T-helper 1 cell treated with Interleukin-12 subunit alpha and Interleukin-12 subunit beta and Interleukin-4 antibody, amounts not matched to agents 30 ng/mL and 1 ng/mL, for 36 hours (primary cell): Measurements from ENCODE around the gene MYBPHL. TPM values are rescaled to one million over a fixed set of nuclear protein-coding genes. Genes with fewer than 3 reads are reported as not detected.

Source experiments
- intact Hi-C: fragments of 100-400 bp; cut with micrococcal nuclease; formaldehyde crosslinking; loops from one replicate; pipeline ENCODE4 v1.15.1; 2024
- total RNA-seq: library from RNA; stranded (reverse); gene quantifications from 2 replicates; pipeline ENCODE4 v1.2.3, GENCODE V29; 2022

MYBPHL gene
- total RNA-seq, 1 donor from 2014 or later: not detected

DNA sequence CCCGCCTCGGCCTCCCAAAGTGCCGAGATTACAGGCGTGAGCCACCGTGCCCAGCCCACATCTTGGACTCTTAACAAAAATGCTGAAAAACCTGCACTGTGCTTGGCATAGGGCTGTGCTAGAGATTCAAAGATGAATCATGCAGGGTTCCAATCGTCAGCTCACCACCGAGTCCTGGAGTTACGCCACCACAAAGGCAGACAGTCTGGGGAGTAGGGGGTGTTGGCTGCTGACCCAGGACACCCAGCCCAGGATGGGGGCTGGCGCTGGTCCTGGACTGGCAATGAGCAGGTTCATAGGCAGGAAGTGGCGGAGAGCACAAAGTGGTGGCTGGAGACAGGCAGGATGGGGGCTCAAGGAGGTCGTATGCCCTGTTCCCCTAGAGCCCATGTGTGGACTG lies 39.8 kb downstream of the MYBPHL start:
- intact Hi-C loops: no loop called here

DNA sequence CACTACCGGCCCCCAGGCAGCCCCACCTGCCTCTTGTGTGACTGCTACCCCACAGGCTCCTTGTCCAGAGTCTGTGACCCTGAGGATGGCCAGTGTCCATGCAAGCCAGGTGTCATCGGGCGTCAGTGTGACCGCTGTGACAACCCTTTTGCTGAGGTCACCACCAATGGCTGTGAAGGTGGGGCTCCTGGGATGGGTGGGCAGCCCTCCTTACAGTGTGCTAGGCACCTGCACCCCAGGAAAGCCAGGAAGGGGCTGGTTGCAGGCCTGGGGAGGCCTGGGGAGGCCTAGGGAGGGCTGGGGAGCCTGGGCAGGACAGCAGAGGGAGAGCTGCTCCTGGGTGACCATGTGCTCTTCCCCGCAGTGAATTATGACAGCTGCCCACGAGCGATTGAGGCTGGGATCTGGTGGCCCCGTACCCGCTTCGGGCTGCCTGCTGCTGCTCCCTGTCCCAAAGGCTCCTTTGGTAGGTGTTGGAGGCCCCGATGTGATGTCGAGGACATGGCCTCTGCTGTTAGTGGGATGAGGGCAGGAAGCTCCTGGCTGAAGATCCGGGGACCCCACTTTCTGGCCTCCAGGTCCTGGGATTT lies 41.0 kb downstream of the MYBPHL start:
- intact Hi-C loops: no loop called here

DNA sequence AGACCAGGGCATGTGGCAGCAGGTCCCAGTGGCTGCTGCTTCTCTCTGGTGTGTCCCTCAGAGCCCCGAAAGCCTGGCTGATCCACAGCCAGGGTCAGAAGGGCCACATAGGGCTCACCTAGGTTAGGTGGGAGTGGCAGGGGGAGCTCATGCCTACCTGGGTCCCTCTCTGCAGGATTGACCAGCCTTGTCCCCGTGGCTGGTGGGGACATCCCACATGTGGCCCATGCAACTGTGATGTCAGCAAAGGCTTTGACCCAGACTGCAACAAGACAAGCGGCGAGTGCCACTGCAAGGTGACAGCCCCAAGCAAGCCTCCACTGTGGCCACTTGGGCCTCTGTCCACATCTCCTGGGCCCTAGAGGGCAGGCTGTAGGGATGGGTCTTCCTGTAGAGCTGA lies 41.8 kb downstream of the MYBPHL start:
- intact Hi-C loops: no loop called here

DNA sequence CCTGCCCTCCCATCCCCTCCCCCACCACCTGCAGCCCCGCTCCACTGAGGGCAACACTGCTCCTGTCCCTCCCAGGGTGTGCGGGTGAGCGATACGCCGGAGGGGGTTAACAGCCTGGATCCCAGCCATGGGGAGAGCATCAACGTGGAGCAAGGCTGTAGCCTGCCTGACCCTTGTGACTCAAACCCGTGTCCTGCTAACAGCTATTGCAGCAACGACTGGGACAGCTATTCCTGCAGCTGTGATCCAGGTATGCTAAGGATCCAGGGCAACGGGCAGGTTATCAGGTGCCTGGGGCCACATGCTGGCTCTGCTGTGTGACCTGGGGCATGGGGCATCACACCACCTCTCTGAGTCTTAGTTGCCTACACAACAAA lies 42.4 kb downstream of the MYBPHL start:
- intact Hi-C loops: loop anchor here (5.0 kb wide), 1 partner anchor 228 kb away; the partner anchor contains the start of gene CYB561D1

DNA sequence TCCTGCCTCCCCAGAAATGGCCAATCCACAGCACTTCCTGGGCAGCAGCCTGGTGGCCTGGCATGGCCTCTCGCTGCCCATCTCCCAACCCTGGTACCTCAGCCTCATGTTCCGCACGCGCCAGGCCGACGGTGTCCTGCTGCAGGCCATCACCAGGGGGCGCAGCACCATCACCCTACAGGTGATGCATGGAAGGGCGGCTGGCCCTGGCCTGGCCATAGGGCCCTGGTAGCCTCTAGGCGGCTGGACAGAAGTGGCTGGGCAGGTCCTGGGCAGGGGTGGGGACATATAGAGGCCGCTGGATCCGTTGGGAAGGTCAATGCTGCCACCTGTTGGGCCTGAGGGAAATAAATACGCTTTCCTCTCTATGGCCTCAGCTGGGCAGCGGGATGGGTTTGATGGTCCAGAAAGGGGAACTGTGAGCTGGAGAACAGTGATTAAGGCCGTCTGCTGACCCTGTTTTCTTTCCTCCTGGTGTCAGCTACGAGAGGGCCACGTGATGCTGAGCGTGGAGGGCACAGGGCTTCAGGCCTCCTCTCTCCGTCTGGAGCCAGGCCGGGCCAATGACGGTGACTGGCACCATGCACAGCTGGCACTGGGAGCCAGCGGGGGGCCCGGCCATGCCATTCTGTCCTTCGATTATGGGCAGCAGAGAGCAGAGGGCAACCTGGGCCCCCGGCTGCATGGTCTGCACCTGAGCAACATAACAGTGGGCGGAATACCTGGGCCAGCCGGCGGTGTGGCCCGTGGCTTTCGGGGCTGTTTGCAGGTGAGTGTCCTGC lies 43.0 kb downstream of the MYBPHL start:
- intact Hi-C loops: loop anchor here (1.0 to 5.0 kb wide), 5 partner anchors 19 to 269 kb away; partner anchors contain the start of genes CYB561D1 and PSRC1

DNA sequence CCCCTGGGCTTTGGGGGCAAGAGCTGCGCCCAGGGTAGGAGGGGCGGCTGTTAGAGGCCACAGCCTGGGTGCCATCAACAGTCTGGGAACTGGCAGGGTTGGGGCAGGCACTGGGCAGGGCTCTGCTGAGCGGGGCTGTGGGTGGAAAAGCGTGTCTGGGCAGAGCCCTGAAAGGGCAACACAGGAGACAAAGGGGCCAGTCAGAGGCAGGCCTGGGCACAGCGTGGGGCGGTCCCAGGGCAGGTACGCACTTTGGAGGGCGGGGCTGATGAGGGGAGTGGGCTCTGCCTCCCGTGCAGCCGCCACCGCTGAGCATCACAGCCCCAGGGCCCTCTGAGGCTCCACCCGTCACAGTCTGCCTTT lies 43.6 kb downstream of the MYBPHL start:
- intact Hi-C loops: loop anchor here (1.0 to 5.0 kb wide), 5 partner anchors 20 to 269 kb away; partner anchors contain the start of genes CYB561D1 and PSRC1

DNA sequence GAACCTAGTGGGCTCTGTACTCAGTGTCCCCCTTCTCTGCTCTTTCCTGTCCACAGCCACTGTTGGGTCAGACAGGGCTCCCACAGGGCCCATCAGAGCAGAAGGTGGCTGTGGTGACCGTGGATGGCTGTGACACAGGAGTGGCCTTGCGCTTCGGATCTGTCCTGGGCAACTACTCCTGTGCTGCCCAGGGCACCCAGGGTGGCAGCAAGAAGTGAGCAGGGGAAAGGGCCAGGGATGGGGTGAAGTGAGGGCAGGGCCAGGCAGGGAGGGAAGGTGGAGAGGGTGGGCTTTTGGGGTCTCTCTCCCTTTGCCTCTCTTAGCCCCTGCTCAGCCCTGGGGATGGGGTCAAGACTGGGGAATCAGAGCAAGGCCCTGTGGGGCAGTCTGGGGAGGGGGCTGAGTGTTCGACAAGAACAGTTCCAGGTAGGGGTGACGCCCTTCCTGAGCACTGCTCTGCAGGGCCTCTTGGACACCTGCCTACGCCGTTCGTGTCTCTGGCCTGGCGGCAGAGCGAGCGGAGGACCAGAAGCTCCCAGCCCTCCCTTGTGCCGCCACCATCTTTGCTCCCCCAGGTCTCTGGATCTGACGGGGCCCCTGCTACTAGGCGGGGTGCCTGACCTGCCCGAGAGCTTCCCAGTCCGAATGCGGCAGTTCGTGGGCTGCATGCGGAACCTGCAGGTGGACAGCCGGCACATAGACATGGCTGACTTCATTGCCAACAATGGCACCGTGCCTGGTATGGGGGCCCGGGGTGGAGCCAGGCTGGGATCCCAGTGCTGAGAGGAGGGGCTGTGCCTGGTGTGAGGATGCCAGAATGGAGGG lies 44.4 kb downstream of the MYBPHL start:
- intact Hi-C loops: loop anchor here (1.0 to 5.0 kb wide), 5 partner anchors 20 to 270 kb away; partner anchors contain the start of genes CYB561D1 and PSRC1

DNA sequence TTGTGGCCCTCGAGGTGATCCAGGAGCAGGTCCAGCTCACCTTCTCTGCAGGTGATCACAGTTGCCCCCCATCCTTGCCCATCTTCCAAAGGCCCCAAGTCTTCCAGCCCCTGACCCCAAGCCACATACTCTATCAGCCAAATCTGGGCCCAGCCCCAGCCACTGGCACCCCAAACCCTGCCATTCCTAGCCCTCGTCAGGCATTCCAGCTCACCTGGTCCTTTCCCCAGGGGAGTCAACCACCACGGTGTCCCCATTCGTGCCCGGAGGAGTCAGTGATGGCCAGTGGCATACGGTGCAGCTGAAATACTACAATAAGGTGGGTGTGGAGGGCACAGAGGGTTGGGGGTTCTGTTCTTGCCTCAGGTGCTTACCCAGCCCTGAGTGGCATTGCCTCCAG lies 45.2 kb downstream of the MYBPHL start:
- intact Hi-C loops: loop anchor here (5.0 kb wide), 1 partner anchor 231 kb away; the partner anchor contains the start of gene CYB561D1

DNA sequence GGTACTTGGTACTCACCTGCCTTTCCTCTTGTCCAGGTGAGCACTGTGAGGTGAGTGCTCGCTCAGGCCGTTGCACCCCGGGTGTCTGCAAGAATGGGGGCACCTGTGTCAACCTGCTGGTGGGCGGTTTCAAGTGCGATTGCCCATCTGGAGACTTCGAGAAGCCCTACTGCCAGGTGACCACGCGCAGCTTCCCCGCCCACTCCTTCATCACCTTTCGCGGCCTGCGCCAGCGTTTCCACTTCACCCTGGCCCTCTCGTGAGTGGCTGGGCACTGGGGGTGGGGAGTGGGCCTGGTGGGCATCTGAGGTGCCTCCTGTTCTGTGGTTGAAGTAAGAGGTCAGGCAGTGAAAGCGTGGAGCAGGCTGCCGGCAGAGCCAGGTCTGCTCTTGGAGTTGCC lies 45.8 kb downstream of the MYBPHL start:
- intact Hi-C loops: loop anchor here (5.0 kb wide), 1 partner anchor 231 kb away; the partner anchor contains the start of gene CYB561D1

DNA sequence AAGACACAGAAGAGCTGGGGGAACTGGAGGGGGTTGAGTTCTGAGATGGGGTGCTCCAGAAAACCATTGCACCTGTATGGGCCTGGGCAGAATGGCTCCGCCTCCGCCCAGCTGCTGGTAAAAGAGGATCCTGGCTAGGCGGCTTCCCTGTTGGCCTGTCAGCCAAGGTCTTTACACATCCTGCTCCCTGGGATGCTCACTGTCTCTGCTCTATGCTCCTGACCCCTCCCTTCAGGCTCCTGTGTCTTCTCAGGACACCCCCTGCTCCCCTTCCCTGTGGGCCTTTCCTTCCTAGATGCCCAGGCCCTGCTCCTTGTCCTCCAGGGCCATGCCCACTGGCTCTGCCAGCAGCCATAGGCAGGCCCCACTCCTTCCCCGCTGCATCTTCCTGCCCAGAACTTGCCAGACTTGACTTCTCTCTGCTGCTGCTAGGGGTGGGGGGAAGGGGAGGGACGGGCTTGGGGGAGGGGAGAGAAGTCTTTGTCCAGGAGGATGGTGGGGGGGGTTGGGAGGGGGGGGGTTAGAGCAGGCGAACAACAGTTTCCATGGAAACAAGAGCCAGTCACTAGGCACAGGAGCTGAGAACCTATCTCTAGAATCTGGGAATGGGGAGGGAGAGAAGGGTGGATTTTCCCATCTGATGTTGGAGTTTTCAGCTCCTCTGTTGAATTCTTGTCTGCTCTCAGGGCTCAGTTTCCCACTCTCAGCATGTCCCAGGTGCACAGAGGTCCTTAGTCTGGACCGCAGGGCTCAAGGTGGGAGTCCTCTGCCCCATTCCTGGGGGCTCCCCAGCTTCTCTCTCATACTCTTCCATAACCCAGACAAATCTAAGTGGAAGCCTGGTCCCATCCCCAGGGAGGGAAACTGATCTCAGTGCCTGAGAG lies 46.9 kb downstream of the MYBPHL start:
- intact Hi-C loops: loop anchor here (5.0 kb wide), 1 partner anchor 232 kb away; the partner anchor contains the start of gene CYB561D1

DNA sequence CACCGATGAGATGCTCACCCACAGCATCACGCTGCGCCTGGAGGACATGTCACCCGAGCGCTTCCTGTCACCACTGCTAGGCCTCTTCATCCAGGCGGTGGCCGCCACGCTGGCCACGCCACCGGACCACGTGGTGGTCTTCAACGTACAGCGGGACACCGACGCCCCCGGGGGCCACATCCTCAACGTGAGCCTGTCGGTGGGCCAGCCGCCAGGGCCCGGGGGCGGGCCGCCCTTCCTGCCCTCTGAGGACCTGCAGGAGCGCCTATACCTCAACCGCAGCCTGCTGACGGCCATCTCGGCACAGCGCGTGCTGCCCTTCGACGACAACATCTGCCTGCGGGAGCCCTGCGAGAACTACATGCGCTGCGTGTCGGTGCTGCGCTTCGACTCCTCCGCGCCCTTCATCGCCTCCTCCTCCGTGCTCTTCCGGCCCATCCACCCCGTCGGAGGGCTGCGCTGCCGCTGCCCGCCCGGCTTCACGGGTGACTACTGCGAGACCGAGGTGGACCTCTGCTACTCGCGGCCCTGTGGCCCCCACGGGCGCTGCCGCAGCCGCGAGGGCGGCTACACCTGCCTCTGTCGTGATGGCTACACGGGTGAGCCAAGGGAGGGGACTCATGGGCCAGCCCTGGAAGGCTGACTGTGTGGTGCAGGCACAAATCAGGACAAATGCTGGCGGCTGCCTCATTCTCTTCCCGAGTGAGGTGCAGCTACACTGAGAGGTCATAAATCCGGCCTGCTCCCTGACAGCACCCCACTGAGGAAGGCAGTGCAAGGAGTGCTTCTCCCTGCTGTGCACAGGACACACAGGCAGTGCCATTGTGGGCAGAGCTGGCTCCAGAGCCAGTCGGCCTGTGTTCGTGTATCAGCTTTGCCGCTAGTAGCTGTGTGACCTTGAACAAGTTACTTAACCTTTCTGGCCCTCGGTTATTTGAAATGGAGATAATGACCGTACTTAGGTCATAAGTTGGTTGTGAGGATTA lies 48.0 kb downstream of the MYBPHL start:
- intact Hi-C loops: no loop called here

DNA sequence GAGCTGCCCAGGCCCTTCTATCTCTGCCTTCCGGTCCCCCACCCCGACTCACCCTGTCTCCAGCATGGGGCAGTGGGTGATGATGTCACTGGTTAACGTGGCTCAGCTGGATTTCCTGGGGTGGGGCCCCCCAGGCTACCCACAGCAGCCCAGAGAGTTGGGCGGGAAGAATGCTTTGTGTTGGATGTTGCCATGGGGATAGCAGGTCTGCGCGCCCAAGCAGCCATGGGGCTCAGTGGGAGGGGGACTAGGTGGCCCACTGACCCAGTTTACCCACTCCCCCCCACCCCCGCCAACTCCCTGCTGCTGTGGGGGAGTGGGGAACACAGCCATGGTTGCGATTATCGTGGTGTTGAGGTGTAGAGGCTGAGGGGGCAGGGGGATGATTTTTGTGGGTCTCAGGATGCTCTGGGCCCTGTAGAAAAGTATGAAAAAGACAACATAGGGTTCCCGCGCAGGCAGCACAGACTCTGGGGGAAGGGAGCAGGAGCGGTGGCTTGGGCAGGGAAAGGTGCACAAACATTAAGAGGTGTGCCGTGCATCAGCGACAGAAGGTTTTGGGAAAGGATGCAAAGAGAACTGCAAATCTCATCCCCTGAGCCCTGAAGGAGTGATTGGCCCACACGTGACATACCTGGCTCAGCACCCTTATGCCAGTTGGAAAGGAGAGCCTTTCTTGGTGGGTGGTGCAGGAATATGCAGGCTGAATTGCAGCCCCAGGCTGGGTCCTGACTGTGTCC lies 49.0 kb downstream of the MYBPHL start:
- intact Hi-C loops: no loop called here

DNA sequence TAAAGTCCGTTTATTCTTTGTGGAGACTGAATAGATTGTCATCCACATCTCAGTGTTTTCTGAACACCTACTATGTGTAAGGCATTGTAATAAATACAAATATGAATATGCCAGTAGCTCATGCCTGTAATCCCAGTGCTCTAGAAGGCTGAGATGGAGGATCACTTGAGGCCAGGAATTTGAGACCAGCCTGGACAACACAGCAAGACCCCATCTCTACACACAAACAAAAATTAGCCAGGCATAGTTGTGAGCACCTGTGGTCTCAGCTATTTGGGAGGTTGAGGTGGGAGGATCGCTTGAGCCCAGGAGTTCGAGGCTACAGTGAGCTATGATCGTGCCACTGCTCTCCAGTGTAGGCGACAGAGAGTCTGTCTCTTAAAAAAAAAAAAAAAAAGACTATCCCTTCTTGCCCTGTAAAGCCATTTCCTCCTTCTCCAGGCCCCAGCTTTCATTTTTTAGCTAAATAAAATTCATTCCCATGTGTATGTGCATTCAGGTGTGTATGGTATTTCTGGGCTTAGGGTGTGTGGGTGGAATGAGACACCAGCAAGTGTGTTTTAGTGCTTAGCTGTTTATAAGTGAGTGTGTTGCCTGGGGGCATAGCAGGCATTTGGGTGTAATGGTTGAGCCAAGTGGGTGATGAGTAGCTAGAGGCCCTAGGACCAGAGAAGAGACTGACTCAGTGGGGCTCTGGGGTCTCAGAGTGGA lies 49.7 kb downstream of the MYBPHL start:
- intact Hi-C loops: no loop called here

DNA sequence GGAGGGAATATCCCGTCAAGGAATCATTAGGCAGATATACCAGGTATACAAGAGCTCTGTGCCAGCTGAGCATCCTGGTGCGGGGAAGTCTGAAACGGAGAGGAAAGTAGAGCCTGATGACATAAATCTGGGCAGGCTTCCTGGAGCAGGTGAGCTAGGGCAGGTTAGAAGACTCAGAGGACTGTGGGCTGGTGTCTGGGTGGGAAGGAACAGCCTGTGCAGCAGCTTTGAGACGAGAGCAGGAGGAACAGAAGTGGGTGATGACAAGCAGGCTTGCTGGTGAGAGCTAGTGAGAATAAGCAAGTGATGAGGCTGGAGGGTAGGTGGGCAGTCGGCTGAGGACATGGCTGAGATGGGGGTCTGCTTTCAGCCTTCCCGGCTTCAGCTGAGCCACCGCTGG lies 50.7 kb downstream of the MYBPHL start:
- intact Hi-C loops: no loop called here

DNA sequence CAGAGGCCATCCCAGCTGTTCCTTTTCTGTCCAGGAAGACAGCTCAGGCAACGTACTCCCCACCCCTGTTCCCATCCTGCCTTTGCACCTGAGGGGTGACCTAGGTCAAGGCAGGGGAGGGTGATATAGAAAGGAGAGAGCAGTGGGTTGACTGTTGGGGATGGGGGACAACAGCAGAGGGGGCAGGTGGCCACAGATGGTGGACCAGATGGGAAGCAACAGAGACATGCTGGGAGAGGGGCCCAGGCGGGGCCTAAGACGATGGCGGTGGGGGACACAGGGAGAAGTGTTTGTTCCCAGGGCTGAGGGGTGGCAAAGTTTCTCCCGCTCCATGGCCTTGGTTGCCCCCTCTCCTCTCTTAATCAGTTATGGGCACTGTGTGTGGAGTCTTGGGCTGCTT lies 51.1 kb downstream of the MYBPHL start:
- intact Hi-C loops: no loop called here

DNA sequence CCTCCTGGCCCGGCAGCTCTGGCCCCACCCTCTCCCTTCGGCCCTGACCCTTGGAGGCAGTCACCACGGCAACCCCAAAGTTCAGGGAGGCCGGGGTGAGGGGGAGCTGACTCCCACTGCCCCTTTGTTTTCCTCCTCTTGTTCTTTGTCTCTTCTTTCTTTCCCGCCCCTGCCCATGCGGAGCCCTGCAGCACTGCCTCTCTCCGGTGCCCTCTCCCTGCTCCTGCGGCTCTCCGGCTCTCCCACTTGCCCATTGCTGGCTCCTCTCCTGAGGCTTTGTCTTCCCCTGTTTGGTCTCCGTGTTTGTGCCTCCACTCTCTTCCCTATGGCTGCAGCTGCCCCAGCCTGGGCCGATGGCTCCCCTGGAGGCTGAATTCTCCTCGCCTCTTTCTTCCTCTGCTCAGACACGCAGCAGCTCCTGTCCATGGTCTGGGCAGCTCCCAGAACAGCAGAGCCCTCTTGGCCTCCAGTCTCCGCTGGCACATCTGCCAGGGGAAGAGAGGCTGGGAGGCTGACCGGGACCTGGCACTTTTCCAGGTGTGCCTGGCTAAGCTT lies 51.6 kb downstream of the MYBPHL start:
- intact Hi-C loops: no loop called here

DNA sequence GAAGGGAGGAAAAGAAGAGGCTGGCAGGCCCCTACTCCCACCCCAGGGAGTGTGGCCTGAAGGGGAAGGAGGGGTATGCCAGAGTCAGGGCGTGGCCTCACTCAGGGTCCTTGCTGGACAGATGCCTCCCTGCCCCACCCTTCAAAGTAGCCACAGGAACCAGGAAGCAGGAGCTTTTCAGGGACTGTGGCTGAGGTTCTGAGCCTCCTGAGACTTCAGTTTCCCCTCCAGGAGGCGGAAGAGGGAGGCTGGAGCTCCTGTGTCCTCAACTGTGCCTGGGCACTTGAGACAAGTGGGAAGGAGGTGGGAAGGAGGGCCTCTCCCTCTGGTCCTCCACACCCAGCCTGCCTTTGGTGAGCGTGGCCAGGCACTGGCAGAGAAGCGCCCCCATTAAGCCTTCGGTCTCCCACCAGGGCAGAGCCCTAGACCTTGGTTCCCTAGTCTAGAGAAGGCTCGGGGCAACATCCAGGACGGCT lies 52.2 kb downstream of the MYBPHL start:
- intact Hi-C loops: no loop called here
